Caco-2 (cell line): Measurements from ENCODE around the gene PFDN4. TPM values are rescaled to one million over a fixed set of nuclear protein-coding genes. Genes with fewer than 3 reads are reported as not detected.

ENCODE experiments used
- BruUV-seq: library from RNA; stranded (reverse); fragments of 400-500 nt; replicated peaks from 2 replicates; lab custom pipeline; 2021; lab: Mats Ljungman, UMichigan
- CTCF ChIA-PET: fragments of 300-600 bp; sonication (Branson Sonifier 250); formaldehyde crosslinking; loops from one replicate; lab custom pipeline; 2022; ENCODE audit warnings: antibody characterized with exemption; lab: Charles Lee
- POLR2A ChIA-PET: fragments of 300-600 bp; sonication (Branson Sonifier 250); formaldehyde crosslinking; loops from one replicate; lab custom pipeline; 2022; ENCODE audit warnings: antibody characterized with exemption; lab: Charles Lee
- DNase-seq, 2 experiments: peaks; one replicate each; pipeline versions ENCODE4 v3.0.0 to v3.0.0-alpha.2; 2020 to 2022
- H3K27me3 ChIP-seq: replicated peaks from 2 replicates; pipeline ENCODE4 v1.6.0; 2011; ENCODE audit warnings: low read length; ENCODE audit not compliant: control insufficient read depth, insufficient read depth
- H3K36me3 ChIP-seq: 2 replicates; pipeline ENCODE4 v1.5.1; 2011; ENCODE audit warnings: low read length; ENCODE audit not compliant: control insufficient read depth, insufficient read depth
- H3K4me1 ChIP-seq: fragments of 250-450 bp; sonication (Bioruptor Pico); 2 replicates; pipeline ENCODE4 v1.5.1; 2020; ENCODE audit warnings: mild to moderate bottlenecking
- H3K4me3 ChIP-seq: 2 replicates; pipeline ENCODE4 v1.5.1; 2011; ENCODE audit warnings: low read depth, mild to moderate bottlenecking, control low read depth, low read length
- H3K9me3 ChIP-seq: fragments of 250-450 bp; sonication (Bioruptor Pico); 2 replicates; pipeline ENCODE4 v1.5.1; 2020; ENCODE audit warnings: mild to moderate bottlenecking, moderate library complexity
- H3K27ac Mint-ChIP-seq: one replicate; pipeline ENCODE4 v1.8.0; 2022; ENCODE audit warnings: mixed read lengths; ENCODE audit not compliant: unreplicated experiment
- H3K27me3 Mint-ChIP-seq: one replicate; pipeline ENCODE4 v1.8.0; 2022; ENCODE audit warnings: mixed read lengths; ENCODE audit not compliant: insufficient read depth, unreplicated experiment
- H3K36me3 Mint-ChIP-seq: one replicate; pipeline ENCODE4 v1.8.0; 2022; ENCODE audit warnings: mild to moderate bottlenecking, mixed read lengths; ENCODE audit not compliant: insufficient read depth, unreplicated experiment
- H3K4me1 Mint-ChIP-seq: one replicate; pipeline ENCODE4 v1.8.0; 2022; ENCODE audit warnings: low read depth, mixed read lengths; ENCODE audit not compliant: unreplicated experiment
- H3K4me3 Mint-ChIP-seq: one replicate; pipeline ENCODE4 v1.8.0; 2022; ENCODE audit warnings: mild to moderate bottlenecking, moderate library complexity, mixed read lengths; ENCODE audit not compliant: unreplicated experiment
- H3K9me3 Mint-ChIP-seq: one replicate; pipeline ENCODE4 v1.8.0; 2022; ENCODE audit warnings: mixed read lengths; ENCODE audit not compliant: unreplicated experiment
- intact Hi-C: fragments of 100-400 bp; cut with micrococcal nuclease; formaldehyde crosslinking; loops from one replicate; pipeline ENCODE4 v1.10.0; 2022; ENCODE audit not compliant: unreplicated experiment
- total RNA-seq: library from RNA; stranded (reverse); gene quantifications from 2 replicates; pipeline ENCODE4 v1.2.3, GENCODE V29; 2022
- TF ChIP-seq, protein P1 (sequence below), 2 experiments: fragments of 200-600 bp in 1 of 2; IDR thresholded peaks; 1 replicate in 1 of 2; 2 replicates in 1 of 2; pipeline versions ENCODE4 v1.5.1 to v1.8.0; 2011 to 2022; ENCODE audit warnings: antibody characterized with exemption in 1 of 2, control low read depth in 1 of 2, inconsistent platforms in 1 of 2, low read depth in 1 of 2, low read length in 1 of 2, mild to moderate bottlenecking in 1 of 2, moderate library complexity in 1 of 2; ENCODE audit not compliant: insufficient read depth in 1 of 2, severe bottlenecking in 1 of 2, unreplicated experiment in 1 of 2

PFDN4 gene
- total RNA-seq, 1 experiment from 2014 or later, result 86.7 TPM

DNA sequence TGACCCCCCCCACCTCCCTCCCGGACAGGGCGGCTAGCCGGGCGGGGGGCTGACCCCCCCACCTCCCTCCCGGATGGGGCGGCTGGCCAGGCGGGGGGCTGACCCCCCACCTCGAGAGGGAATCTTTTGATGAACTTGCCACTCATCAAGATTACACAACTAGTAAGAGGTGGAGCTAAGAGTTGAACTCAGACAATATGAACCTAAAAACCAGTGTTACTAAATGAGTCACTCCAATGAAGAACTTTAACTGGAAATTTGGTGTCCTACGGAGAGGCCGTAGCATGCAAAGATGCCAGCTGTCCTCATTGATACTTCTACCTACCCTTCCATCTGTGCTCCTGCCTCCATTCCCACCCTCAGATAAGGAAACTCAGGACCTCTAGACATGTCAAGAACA is 42.8 kb downstream of the PFDN4 start:
- peaks cover 7% of the 10 kb centered on the region for H3K27me3 Mint-ChIP-seq
- TF ChIP-seq, protein P1, sequence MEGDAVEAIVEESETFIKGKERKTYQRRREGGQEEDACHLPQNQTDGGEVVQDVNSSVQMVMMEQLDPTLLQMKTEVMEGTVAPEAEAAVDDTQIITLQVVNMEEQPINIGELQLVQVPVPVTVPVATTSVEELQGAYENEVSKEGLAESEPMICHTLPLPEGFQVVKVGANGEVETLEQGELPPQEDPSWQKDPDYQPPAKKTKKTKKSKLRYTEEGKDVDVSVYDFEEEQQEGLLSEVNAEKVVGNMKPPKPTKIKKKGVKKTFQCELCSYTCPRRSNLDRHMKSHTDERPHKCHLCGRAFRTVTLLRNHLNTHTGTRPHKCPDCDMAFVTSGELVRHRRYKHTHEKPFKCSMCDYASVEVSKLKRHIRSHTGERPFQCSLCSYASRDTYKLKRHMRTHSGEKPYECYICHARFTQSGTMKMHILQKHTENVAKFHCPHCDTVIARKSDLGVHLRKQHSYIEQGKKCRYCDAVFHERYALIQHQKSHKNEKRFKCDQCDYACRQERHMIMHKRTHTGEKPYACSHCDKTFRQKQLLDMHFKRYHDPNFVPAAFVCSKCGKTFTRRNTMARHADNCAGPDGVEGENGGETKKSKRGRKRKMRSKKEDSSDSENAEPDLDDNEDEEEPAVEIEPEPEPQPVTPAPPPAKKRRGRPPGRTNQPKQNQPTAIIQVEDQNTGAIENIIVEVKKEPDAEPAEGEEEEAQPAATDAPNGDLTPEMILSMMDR (IDR thresholded peaks at IDR 0.05; ENCODE audit: insufficient read depth in 1 of 2, low read depth in 1 of 2, low read length in 1 of 2, severe bottlenecking in 1 of 2, unreplicated experiment in 1 of 2), result no peak
- Histone ChIP-seq H3K4me3 (no peak overlapping the region), H3K36me3 (no peaks in the 10 kb centered on the region), H3K4me1 (no peaks in the 10 kb centered on the region), H3K9me3 (no peaks in the 10 kb centered on the region), H3K27me3 (no peaks in the 10 kb centered on the region)
- no peak for DNase-seq
- intact Hi-C loops, result no loop called here
- no peaks in the 10 kb centered on the region for H3K36me3 Mint-ChIP-seq
- CTCF ChIA-PET, result no interaction called here
- H3K4me3 Mint-ChIP-seq, result no peak overlapping the region
- peaks cover 10% of the 10 kb centered on the region for H3K9me3 Mint-ChIP-seq
- BruUV-seq, result no TSS peak
- POLR2A ChIA-PET, result no interaction called here
- H3K4me1 Mint-ChIP-seq, result no peaks in the 10 kb centered on the region
- no peak overlapping the region for H3K27ac Mint-ChIP-seq

DNA sequence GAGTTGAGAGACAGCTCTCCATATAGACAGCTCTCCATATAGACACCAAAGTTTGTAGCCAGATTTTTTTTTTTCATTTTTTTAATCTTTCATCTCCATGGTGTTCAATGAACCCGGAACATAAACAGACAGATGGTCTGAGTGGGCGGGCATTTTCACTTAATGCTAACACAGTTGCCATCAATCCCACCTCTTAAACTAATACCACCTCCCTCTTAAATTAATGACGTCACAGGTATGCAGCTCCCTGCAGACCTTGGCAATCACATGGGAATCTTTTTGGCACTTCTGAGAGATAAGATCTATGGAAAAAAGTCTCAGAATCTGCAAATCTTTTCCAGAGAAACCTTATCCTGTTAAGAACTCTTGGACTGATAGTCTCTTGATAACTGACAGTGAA is 43.2 kb downstream of the PFDN4 start:
- H3K4me3 ChIP-seq, result no peak overlapping the region
- Mint-ChIP-seq H3K36me3 (no peaks in the 10 kb centered on the region), H3K27ac (no peak overlapping the region), H3K27me3 (peaks cover 7% of the 10 kb centered on the region), H3K4me3 (no peak overlapping the region), H3K4me1 (no peaks in the 10 kb centered on the region), H3K9me3 (peaks cover 10% of the 10 kb centered on the region)
- DNase-seq, result no peak
- no peaks in the 10 kb centered on the region for H3K27me3 ChIP-seq
- ChIA-PET POLR2A (no interaction called here), CTCF (no interaction called here)
- intact Hi-C loops, result no loop called here
- TF ChIP-seq, protein P1 (IDR thresholded peaks at IDR 0.05; ENCODE audit: insufficient read depth in 1 of 2, low read depth in 1 of 2, low read length in 1 of 2, severe bottlenecking in 1 of 2, unreplicated experiment in 1 of 2), result no peak
- no peaks in the 10 kb centered on the region for H3K36me3 ChIP-seq
- H3K9me3 ChIP-seq, result no peaks in the 10 kb centered on the region
- no peaks in the 10 kb centered on the region for H3K4me1 ChIP-seq
- BruUV-seq, result no TSS peak

DNA sequence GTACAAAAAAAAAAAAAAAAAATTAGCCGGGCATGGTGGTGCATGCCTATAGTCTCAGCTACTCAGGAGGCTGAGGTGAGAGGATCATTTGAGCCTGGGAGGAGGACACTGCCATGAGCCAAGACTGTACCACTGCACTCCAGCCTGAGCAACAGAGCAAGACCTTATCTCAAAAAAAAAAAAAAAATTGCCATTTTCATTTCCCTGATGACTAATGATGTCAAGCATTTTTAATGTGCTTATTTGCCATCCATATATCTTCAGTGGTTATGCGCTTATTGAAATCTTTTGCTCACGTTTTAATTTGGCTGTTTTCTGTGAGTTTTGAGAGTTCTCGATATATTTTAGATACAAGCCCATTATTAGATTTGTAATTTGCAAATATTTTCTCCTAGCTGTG is 46.7 kb downstream of the PFDN4 start:
- Mint-ChIP-seq H3K4me1 (no peaks in the 10 kb centered on the region), H3K27ac (no peak overlapping the region), H3K9me3 (peaks cover 3% of the 10 kb centered on the region), H3K27me3 (peaks cover 5% of the 10 kb centered on the region), H3K4me3 (no peak overlapping the region), H3K36me3 (no peaks in the 10 kb centered on the region)
- no peak overlapping the region for H3K4me3 ChIP-seq
- H3K36me3 ChIP-seq, result no peaks in the 10 kb centered on the region
- no TSS peak for BruUV-seq
- no peaks in the 10 kb centered on the region for H3K4me1 ChIP-seq
- ChIA-PET POLR2A (no interaction called here), CTCF (no interaction called here)
- H3K27me3 ChIP-seq, result no peaks in the 10 kb centered on the region
- intact Hi-C loops, result no loop called here
- DNase-seq, result no peak
- TF ChIP-seq, protein P1 (IDR thresholded peaks at IDR 0.05; ENCODE audit: insufficient read depth in 1 of 2, low read depth in 1 of 2, low read length in 1 of 2, severe bottlenecking in 1 of 2, unreplicated experiment in 1 of 2), result no peak
- no peaks in the 10 kb centered on the region for H3K9me3 ChIP-seq
